ENCODE measurements around the gene THNSL1. TPM values are rescaled to one million over a fixed set of nuclear protein-coding genes. Genes with fewer than 3 reads are reported as not detected.

THNSL1 gene, protein sequence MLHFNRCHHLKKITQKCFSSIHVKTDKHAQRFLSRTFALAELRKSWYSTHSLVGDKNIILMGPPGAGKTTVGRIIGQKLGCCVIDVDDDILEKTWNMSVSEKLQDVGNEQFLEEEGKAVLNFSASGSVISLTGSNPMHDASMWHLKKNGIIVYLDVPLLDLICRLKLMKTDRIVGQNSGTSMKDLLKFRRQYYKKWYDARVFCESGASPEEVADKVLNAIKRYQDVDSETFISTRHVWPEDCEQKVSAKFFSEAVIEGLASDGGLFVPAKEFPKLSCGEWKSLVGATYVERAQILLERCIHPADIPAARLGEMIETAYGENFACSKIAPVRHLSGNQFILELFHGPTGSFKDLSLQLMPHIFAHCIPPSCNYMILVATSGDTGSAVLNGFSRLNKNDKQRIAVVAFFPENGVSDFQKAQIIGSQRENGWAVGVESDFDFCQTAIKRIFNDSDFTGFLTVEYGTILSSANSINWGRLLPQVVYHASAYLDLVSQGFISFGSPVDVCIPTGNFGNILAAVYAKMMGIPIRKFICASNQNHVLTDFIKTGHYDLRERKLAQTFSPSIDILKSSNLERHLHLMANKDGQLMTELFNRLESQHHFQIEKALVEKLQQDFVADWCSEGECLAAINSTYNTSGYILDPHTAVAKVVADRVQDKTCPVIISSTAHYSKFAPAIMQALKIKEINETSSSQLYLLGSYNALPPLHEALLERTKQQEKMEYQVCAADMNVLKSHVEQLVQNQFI
- 3.0 TPM for total RNA-seq (2021; ENCODE audit: unreplicated experiment)
- 2.4 TPM for polyA plus RNA-seq (2012; ENCODE audit: insufficient read length)
- Bru-seq, nascent RNA: percentile 48 among the genes with signal in this experiment
- BruChase-seq, experiment 1, labeled RNA remaining after a 2-hour chase: percentile 75 among the genes with signal in this experiment
- percentile 77 among the genes with signal in this experiment for BruChase-seq, experiment 2, labeled RNA remaining after a 6-hour chase
- long read RNA-seq, transcript THNSL1-201 (3 exons, 3,691 nt): major isoform, 15 of 17 reads
- long read RNA-seq, partial matches to known transcripts: 0 of 17 reads
- long read RNA-seq, other reads (novel, unspliced or antisense): 0 of 17 reads

DNA sequence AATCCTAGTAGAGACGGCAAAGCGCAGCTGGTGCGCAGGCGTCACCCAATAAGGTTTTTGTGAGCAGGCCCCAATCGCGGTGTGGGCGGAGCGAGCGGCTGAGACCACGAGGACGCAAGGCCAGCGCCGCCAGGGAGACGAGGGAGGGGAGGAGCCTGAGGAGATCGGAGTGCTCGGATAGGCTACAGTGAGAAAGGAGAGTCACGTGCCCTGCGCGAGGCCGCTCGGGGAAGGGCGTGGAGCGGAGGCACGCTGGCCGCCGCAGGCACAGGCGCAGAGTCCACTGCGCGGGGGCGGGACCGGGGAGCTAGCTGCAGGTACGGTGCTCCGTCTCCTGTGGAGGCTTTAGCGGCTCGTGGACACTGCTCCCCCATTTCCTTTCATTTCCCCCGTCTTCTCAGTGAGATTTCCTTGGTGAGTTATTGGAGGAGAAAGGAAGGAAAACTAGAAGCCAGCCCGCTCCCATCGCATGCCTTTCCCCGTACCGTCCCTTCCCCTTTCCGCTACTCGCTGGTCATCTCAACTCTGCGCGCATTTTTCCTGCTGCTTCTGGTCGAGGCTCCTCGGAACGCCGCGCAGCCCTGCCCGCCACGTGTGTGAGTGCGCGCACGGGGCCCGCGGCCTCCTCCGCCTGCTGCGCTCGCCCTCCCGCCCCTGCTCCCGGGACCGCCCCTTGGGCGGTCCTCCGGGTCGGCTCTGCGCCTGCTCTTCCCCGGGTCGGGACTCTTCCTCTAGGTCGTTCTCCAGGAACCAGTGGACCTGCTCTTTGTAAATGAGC is at the start of gene THNSL1:
TSS of gene THNSL1 (plus strand) at position 237 of the 778 bp plus-strand sequence. CDS start 6,612 bp downstream, outside the sequence.
- Histone ChIP-seq H3K27ac (ENCODE audit: low read length) (peak within 1 kb of the TSS; percentile 97), H3K4me1 (ENCODE audit: control insufficient read depth, insufficient read depth, low read length) (peaks cover 9% of the 10 kb centered on the region), H3K4me3 (ENCODE audit: low read depth in 2 of 2, low read length in 2 of 2) (peak within 1 kb of the TSS; percentile 59 to 70), H3K9me3 (ENCODE audit: control insufficient read depth, insufficient read depth, low read depth, low read length) (no peaks in the 10 kb centered on the region), H3K36me3 (ENCODE audit: control insufficient read depth, insufficient read depth, low read length) (peaks cover 2% of the 10 kb centered on the region; the same call in 1 of the 2 replicates), H3K27me3 (ENCODE audit: control insufficient read depth, insufficient read depth, low read length) (no peaks in the 10 kb centered on the region)
- peak; percentile 99 for ATAC-seq
- in situ Hi-C loops (cut with HindIII; ENCODE audit: low pct_unique_long_range_greater_than_20kb, low sequenced_read_pairs) (no loop called here), intact Hi-C loops (cut with micrococcal nuclease; ENCODE audit: unreplicated experiment) (no loop called here)
- BruUV-seq (replicated peaks): no TSS peak
- DNase-seq (ENCODE audit: low read depth, low spot score): peak; percentile 91
- ChIA-PET CTCF (no interaction called here), POLR2A (interaction anchor here (0.5 kb wide), 1 partner anchor 63 kb away, joined by 7 read pairs; no protein-coding TSS in a partner anchor)
- TF ChIP-seq POLR2AphosphoS5 (IDR thresholded peaks at IDR 0.05; ENCODE audit: low read depth, low read length): peak; percentile 93
- 0 out of 2 replicates have a peak, but pooled peaks have one; percentile 67 for TF ChIP-seq SIN3A (IDR thresholded peaks at IDR 0.05; ENCODE audit: borderline replicate concordance, insufficient read depth, low read depth, low read length)
- no peak for TF ChIP-seq TCF7L2 (IDR thresholded peaks at IDR 0.05; ENCODE audit: low read depth, low read length)

DNA sequence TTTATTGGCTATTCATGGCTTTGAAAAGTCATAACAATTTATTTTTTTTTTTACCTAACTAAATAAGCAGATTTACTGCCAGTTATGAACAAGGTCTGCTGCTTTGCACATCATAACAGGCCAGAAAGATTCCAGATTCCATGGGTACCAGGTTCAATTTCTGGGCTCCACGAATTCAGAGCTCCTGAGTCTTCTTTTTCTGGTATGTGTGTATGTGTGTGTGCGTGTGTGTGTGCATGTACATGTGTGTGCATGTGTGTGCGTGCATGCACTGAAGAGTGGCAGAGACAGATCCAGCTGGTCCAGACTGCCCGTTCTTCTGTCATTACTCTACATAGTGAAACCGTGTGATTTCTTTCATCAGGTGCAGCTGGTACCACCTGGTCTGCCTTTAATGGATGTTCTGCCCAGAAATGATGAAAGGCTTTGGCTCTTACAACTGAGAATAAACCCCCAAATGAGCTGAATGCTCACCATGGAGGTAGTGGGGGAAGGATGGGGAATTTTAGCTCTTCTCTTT is 49.4 kb upstream of the THNSL1 start:
- in situ Hi-C loops (cut with HindIII; ENCODE audit: low pct_unique_long_range_greater_than_20kb, low sequenced_read_pairs) (no loop called here), intact Hi-C loops (cut with micrococcal nuclease; ENCODE audit: unreplicated experiment) (no loop called here)
- Histone ChIP-seq H3K27me3 (ENCODE audit: control insufficient read depth, insufficient read depth, low read length) (no peaks in the 10 kb centered on the region), H3K36me3 (ENCODE audit: control insufficient read depth, insufficient read depth, low read length) (no peaks in the 10 kb centered on the region), H3K27ac (ENCODE audit: low read length) (no peak overlapping the region), H3K9me3 (ENCODE audit: control insufficient read depth, insufficient read depth, low read depth, low read length) (no peaks in the 10 kb centered on the region), H3K4me3 (ENCODE audit: low read depth in 2 of 2, low read length in 2 of 2) (no peak overlapping the region), H3K4me1 (ENCODE audit: control insufficient read depth, insufficient read depth, low read length) (no peaks in the 10 kb centered on the region)
- BruUV-seq (replicated peaks): no TSS peak
- TF ChIP-seq SIN3A (IDR thresholded peaks at IDR 0.05; ENCODE audit: borderline replicate concordance, insufficient read depth, low read depth, low read length) (no peak), POLR2AphosphoS5 (IDR thresholded peaks at IDR 0.05; ENCODE audit: low read depth, low read length) (no peak), TCF7L2 (IDR thresholded peaks at IDR 0.05; ENCODE audit: low read depth, low read length) (no peak)
- TF ChIP-seq, protein P1, sequence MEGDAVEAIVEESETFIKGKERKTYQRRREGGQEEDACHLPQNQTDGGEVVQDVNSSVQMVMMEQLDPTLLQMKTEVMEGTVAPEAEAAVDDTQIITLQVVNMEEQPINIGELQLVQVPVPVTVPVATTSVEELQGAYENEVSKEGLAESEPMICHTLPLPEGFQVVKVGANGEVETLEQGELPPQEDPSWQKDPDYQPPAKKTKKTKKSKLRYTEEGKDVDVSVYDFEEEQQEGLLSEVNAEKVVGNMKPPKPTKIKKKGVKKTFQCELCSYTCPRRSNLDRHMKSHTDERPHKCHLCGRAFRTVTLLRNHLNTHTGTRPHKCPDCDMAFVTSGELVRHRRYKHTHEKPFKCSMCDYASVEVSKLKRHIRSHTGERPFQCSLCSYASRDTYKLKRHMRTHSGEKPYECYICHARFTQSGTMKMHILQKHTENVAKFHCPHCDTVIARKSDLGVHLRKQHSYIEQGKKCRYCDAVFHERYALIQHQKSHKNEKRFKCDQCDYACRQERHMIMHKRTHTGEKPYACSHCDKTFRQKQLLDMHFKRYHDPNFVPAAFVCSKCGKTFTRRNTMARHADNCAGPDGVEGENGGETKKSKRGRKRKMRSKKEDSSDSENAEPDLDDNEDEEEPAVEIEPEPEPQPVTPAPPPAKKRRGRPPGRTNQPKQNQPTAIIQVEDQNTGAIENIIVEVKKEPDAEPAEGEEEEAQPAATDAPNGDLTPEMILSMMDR (IDR thresholded peaks at IDR 0.05): no peak
- TF ChIP-seq, protein P2, sequence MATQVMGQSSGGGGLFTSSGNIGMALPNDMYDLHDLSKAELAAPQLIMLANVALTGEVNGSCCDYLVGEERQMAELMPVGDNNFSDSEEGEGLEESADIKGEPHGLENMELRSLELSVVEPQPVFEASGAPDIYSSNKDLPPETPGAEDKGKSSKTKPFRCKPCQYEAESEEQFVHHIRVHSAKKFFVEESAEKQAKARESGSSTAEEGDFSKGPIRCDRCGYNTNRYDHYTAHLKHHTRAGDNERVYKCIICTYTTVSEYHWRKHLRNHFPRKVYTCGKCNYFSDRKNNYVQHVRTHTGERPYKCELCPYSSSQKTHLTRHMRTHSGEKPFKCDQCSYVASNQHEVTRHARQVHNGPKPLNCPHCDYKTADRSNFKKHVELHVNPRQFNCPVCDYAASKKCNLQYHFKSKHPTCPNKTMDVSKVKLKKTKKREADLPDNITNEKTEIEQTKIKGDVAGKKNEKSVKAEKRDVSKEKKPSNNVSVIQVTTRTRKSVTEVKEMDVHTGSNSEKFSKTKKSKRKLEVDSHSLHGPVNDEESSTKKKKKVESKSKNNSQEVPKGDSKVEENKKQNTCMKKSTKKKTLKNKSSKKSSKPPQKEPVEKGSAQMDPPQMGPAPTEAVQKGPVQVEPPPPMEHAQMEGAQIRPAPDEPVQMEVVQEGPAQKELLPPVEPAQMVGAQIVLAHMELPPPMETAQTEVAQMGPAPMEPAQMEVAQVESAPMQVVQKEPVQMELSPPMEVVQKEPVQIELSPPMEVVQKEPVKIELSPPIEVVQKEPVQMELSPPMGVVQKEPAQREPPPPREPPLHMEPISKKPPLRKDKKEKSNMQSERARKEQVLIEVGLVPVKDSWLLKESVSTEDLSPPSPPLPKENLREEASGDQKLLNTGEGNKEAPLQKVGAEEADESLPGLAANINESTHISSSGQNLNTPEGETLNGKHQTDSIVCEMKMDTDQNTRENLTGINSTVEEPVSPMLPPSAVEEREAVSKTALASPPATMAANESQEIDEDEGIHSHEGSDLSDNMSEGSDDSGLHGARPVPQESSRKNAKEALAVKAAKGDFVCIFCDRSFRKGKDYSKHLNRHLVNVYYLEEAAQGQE (IDR thresholded peaks at IDR 0.05; ENCODE audit: insufficient read depth in 1 of 2, low read depth in 2 of 2, low read length in 1 of 2): no peak
- ATAC-seq (no peak), DNase-seq (ENCODE audit: low read depth, low spot score) (no peak)
- POLR2A ChIA-PET: no interaction called here
- CTCF ChIA-PET: no interaction called here

Data from Panc1 (cell line).